Muscle of arm (tissue), 12 donors: ENCODE data around the gene ESYT1. TPM values are rescaled to one million over a fixed set of nuclear protein-coding genes. Genes with fewer than 3 reads are reported as not detected.

Source experiments
- DNase-seq: peaks from one replicate; pipeline ENCODE4 v3.0.0-alpha.2; 2013
- polyA plus RNA-seq, 12 donors: library from polyadenylated mRNA; unstranded; fragments of 120-200 nt; gene quantifications; one replicate each; pipeline ENCODE4 v1.2.1, GENCODE V29; 2013; ENCODE audit not compliant: insufficient read length in 12 of 12

ESYT1 gene
- polyA plus RNA-seq, 12 donors, result 40.1 to 83.4 (median 75.0) TPM; not detected in 1

DNA sequence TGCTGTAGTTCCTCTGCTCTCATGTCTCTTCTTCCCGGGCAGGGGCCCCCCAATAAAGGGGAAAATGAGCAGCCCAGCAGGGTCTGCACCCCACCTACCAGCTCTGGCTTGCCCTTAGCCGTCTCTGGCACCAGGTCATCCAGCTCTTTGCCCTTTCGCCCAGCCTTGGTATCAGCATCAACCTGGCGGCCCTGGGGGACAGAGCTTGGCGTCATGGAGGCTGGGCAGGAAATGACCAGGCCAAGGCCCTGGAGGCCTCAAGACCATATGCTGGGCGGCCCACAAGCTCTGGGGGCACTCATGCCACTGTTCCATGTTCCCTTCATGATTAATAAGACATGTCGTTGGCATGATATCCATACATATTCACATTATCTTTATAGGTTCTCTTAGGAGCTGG is 44.8 kb downstream of the ESYT1 start:
- DNase-seq, result no peak

DNA sequence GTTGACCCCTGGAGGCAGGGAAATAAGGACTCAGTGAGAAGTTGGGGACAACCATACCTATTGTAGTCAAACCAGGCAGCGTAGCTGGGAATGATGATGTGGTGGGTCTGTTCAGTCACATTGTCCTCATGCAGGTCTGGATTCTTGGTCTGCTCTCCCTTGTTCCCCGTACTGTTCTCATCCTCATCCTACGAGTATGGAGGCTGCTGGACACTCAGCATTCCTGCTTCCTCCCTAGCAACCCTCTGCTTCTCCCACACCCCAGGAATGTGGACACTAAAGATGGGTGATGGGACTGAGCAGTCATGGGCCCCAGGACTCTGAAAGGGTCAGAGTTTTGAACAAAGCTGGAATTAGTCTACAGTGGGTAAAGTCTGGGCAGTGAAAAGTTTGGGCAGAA is 50.3 kb downstream of the ESYT1 start:
- DNase-seq, result no peak

DNA sequence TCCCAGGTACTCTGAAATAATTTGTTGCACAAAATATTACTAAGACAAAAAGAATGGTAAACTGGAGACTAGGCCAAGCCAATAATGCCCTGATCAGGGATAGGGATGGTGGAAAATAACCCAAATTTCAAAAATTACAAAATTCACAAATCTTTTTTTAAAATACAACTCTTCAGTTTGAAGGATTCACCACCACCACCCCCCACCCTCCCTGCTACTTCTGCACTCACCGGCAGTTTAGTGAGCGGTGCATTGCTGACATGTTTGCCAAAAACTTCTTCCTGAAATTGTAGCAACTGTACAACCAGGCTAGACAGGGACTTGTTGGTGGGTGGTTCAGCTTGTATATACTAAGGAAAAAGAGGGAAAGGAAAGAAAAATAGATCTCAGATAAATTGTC is 58.9 kb downstream of the ESYT1 start:
- DNase-seq, result no peak

DNA sequence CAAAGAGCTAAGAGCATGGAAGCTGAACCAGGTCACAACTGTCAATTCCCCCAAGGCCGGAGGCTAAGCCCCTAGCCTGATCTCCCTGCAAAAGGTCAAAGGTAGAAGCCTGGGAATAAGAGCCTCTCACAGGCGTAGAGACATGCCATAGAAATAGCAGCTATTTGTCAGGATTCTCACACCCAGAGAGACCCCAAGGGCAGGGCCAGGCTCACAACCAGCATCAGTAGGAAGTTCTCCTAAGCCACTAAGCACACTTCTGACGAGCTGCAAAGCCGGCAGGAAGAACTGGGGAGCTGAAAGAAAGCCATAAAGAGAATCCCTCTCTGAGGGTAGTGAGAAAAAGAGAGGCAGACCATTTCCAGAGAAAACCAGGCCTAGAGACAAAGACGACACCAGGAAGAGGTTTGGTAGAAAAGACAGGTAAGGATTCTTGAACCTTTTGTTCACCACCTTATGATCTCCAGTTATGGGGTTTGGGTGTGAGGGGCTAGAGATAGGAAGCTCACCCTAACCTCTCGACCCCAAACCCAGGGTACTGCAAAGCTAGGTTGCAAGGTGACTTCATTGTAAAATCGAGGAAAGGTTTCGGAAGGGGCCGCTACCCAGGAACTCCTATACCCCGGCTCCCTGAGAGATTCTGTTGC is 60.2 kb downstream of the ESYT1 start:
- no peak for DNase-seq

DNA sequence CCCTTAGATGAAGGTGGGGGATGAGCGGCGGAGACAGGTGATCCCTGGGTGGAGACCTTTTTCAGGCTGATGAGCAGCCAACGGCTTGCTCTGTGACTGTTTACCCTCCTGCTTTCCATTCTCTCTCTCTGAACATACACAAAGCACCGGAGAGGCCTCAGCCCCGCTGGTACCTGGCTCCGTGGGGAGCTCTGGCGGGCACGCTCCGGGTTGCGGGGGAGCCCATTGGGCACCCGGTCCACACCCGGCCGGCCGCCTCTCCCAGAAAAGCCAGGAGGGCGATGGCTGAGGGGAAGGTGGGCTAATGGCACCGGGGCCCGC is 60.7 kb downstream of the ESYT1 start:
- DNase-seq, result peak; percentile 15

DNA sequence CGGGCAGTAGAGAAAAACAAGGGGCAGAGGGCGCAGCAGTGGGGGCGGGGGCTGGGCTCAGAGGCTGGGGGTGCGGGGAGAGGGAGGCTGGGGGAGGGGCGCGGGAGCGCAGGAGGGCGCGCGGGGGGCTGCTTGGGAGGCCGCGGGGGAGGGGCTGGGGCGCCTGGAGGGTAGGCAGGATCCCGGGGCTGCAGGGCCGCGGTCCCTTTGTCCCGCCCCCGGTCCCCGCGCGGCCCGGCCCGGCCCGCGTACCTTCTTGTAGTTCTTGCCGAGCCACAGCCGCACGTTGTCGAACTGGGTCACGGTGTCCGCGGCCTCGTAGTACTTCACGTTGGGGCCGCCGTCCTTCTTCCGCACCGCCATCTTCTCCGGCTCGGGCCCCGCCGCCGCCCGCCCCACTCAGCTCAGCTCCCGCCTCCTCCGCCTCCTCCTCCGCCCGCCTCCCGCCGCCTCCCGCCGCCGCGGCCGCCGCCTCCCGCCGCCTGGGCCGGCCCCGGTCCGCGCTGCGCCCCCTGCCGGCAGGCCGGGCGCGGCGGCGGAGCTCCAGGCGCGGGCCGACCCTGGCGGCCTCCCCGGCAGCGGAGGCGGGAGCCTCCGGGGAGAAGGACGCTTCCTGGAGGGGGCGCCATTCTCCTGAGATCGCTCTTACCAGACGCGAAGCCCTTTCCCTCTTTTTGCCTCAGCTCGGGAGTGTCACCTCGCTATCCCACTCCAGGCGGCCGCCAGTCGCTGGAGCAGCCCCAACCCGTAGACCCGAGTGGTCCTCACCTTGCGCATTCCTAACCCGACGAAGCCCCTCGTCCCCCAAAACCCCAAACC is 61.2 kb downstream of the ESYT1 start, which contains the start of gene SMARCC2:
TSS of gene SMARCC2 (minus strand) at position 385 of the 819 bp plus-strand sequence. CDS start at position 363, 22 bp downstream.
- DNase-seq, result peak; percentile 88

DNA sequence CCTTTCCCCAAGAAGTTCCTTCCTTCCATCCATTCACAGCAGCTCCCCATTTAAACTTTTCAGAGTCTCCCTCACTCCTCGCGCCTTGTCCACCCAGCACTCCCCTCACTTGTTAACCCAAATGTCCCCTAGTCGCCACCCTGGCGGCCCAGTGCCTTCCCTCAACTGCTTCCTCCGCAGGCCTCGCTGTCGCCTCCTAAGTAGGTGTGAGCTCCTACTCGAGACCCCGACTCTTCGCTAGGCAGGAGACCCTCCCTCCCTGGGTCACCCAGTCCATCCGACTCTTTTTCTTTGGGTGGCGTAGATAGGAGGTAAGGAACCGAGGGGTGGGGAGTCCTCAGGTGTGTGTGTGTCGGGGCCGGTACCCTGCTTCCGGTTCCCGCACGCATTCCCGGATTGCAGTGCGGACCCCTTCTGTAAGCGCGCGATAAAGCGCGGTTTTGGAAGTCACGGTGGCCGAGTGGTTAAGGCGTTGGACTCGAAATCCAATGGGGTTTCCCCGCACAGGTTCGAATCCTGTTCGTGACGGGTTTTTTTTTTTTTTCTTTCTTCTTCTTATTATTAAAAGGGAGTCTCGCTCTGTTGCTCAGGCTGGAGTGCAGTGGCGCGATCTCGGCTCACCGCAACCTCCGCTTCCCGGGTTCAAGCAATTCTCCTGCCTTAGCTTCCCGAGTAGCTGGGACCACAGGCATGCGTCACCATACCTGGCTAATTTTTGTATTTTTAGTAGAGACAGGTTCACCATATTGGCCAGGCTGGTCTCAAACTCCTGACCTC is 62.0 kb downstream of the ESYT1 start:
- DNase-seq, result peak; percentile 95

DNA sequence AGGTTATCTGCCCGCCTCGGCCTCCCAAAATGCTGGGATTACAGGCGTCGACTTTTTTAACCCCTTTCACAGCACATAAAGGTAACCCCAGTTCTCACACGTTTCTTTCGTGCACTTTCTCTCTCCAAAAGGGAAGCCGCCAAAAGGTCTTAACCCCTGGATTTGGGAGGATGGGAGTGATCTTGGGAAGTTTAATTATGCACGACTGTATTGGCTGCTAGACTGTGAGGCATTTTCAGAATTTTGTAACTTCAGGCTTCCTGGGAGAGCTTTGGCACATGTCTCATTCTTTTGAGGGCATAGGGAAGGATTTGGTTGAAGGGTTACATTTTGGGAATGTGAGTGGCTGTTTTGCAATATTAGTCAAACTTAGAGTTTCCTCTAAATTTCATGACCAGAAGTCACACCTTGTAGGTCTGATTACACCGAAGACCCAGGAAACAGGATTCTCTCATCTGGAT is 62.7 kb downstream of the ESYT1 start:
- no peak for DNase-seq

DNA sequence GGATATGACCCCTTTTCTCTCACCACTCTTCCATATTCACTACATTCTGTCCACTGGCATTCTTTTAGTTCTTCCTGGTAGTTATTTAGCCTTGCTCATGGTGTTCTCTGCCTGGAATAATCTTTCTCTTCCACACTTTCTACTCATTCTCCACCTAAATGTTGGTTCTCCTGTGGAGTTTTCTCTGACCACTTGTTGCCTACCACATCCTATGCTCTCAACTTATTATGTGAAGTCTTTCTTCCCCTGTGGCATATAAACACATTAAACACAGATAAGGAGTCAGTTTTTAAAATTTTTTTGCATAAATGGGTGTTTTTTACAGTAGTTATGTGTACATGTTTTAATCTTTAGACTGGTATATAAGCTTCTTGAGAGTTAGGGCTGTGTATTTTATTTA is 64.5 kb downstream of the ESYT1 start:
- DNase-seq, result no peak

DNA sequence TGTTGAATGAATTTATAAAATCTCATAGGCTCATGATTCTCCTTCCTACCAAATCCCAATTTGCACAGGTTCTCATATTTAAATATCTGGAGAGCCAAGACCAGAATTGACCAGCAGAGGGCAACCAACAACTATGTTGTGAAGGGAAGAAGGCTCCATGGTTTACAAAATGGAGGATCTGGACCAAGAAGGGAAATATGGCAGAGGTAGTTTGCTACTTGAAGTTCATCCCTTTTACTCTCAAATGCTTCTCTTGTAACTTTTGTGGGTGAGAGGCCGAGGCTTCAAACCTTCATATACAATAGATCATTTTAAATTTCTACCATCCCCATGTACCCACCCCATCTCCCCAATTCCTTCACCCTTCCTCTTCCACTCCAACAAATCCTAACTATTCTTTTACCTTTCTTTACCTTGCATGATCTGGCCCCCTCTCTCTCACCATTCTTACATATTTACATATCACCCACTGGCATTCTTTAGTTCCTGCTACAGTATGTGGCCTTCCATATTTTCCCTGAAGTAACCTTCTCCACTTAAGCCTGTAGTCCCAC is 65.0 kb downstream of the ESYT1 start:
- peak; percentile 80 for DNase-seq

Other genes with a start within 250 kb of the ESYT1 start
- gene PYM1, start 200.4 kb upstream of the ESYT1 start, polyA plus RNA-seq, result 10 to 100 TPM in 11 of 12 donors, not detected in 1; 18.2 to 35.9 (median 21.8) TPM
- gene DGKA, start 197.1 kb upstream of the ESYT1 start, polyA plus RNA-seq, result 100 to 1,000 TPM in 1 of 12 donors, 10 to 100 TPM in 9, not detected in 2; 10.1 to 108 (median 15.3) TPM
- 10 to 100 TPM in 3 of 12 donors, 1 to 10 TPM in 4, under 1 TPM in 3, not detected in 2; 0.58 to 51.6 (median 1.9) TPM for gene PMEL, start 162.2 kb upstream of the ESYT1 start, polyA plus RNA-seq
- 10 to 100 TPM in 11 of 12 donors, not detected in 1; 20.1 to 59.4 (median 30.2) TPM for gene CDK2, start 161.4 kb upstream of the ESYT1 start, polyA plus RNA-seq
- gene RAB5B, start 154.2 kb upstream of the ESYT1 start, polyA plus RNA-seq, result 100 to 1,000 TPM in 11 of 12 donors, not detected in 1; 115 to 151 (median 130) TPM
- gene SUOX, start 131.0 kb upstream of the ESYT1 start, polyA plus RNA-seq, result 10 to 100 TPM in 11 of 12 donors, not detected in 1; 12.0 to 30.1 (median 14.7) TPM
- gene IKZF4, start 107.2 kb upstream of the ESYT1 start, polyA plus RNA-seq, result 10 to 100 TPM in 2 of 12 donors, 1 to 10 TPM in 9, not detected in 1; 6.4 to 18.9 (median 8.8) TPM
- gene RPS26, start 86.3 kb upstream of the ESYT1 start, polyA plus RNA-seq, result 100 to 1,000 TPM in 11 of 12 donors, not detected in 1; 101 to 603 (median 433) TPM
- gene ERBB3, start 48.1 kb upstream of the ESYT1 start, polyA plus RNA-seq, result 1,000 to 10,000 TPM in 1 of 12 donors, 100 to 1,000 TPM in 11; 119 to 2,162 (median 195) TPM
- gene PA2G4, start 23.7 kb upstream of the ESYT1 start, polyA plus RNA-seq, result 100 to 1,000 TPM in 9 of 12 donors, 10 to 100 TPM in 2, not detected in 1; 94.9 to 156 (median 115) TPM
- gene RPL41, start 11.6 kb upstream of the ESYT1 start, polyA plus RNA-seq, result over 10,000 TPM in 1 of 12 donors, 1,000 to 10,000 TPM in 11; 2,042 to 11,980 (median 5,603) TPM
- gene ZC3H10, start 10.0 kb upstream of the ESYT1 start, polyA plus RNA-seq, result 1 to 10 TPM in 11 of 12 donors, not detected in 1; 3.3 to 8.8 (median 5.0) TPM
- 1,000 to 10,000 TPM in 2 of 12 donors, 100 to 1,000 TPM in 10; 364 to 1,212 (median 828) TPM for gene MYL6B, start 24.3 kb downstream of the ESYT1 start, polyA plus RNA-seq
- gene MYL6, start 30.1 kb downstream of the ESYT1 start, polyA plus RNA-seq, result 1,000 to 10,000 TPM in 11 of 12 donors, not detected in 1; 1,137 to 1,762 (median 1,374) TPM
- 100 to 1,000 TPM in 1 of 12 donors, 10 to 100 TPM in 10, not detected in 1; 56.4 to 105 (median 65.4) TPM for gene SMARCC2, start 61.2 kb downstream of the ESYT1 start, polyA plus RNA-seq
- gene RNF41, start 93.7 kb downstream of the ESYT1 start, polyA plus RNA-seq, result 10 to 100 TPM in 11 of 12 donors, not detected in 1; 35.3 to 47.1 (median 41.8) TPM
- gene NABP2, start 96.1 kb downstream of the ESYT1 start, polyA plus RNA-seq, result 10 to 100 TPM in 11 of 12 donors, not detected in 1; 14.7 to 36.7 (median 17.3) TPM
- gene SLC39A5, start 101.8 kb downstream of the ESYT1 start, polyA plus RNA-seq, result 10 to 100 TPM in 1 of 12 donors, 1 to 10 TPM in 2, under 1 TPM in 7, not detected in 2; 0.13 to 85.4 (median 0.59) TPM
- 10 to 100 TPM in 11 of 12 donors, not detected in 1; 12.6 to 25.2 (median 17.7) TPM for gene ANKRD52, start 130.1 kb downstream of the ESYT1 start, polyA plus RNA-seq
- 10 to 100 TPM in 11 of 12 donors, not detected in 1; 13.5 to 32.5 (median 17.4) TPM for gene COQ10A, start 138.7 kb downstream of the ESYT1 start, polyA plus RNA-seq
- 100 to 1,000 TPM; 136 to 255 (median 226) TPM for gene CS, start 172.1 kb downstream of the ESYT1 start, polyA plus RNA-seq
- 10 to 100 TPM in 11 of 12 donors, not detected in 1; 36.5 to 90.7 (median 57.4) TPM for gene CNPY2, start 187.7 kb downstream of the ESYT1 start, polyA plus RNA-seq
- gene PAN2, start 205.7 kb downstream of the ESYT1 start, polyA plus RNA-seq, result 10 to 100 TPM in 11 of 12 donors, not detected in 1; 30.5 to 85.6 (median 47.9) TPM
- gene IL23A, start 210.6 kb downstream of the ESYT1 start, polyA plus RNA-seq, result 1 to 10 TPM in 1 of 12 donors, under 1 TPM in 7, not detected in 4; 0.26 to 2.2 (median 0.58) TPM
- gene STAT2, start 231.8 kb downstream of the ESYT1 start, polyA plus RNA-seq, result 100 to 1,000 TPM in 2 of 12 donors, 10 to 100 TPM in 9, not detected in 1; 33.4 to 116 (median 56.4) TPM
- under 1 TPM in 3 of 12 donors, not detected in 9; 0.07 to 0.12 (median 0.11) TPM for gene APOF, start 234.6 kb downstream of the ESYT1 start, polyA plus RNA-seq